Endothelial cell (in vitro differentiated cells): ENCODE data around the gene ZNF687. TPM values are rescaled to one million over a fixed set of nuclear protein-coding genes. Genes with fewer than 3 reads are reported as not detected.

Experiments
- DNase-seq: peaks from one replicate; pipeline ENCODE4 v3.0.0; 2021; ENCODE audit warnings: low spot score
- H3K27ac Mint-ChIP-seq: one replicate; pipeline ENCODE4 v1.8.0; 2021; ENCODE audit warnings: mixed read lengths, inconsistent platforms; ENCODE audit not compliant: unreplicated experiment
- H3K27me3 Mint-ChIP-seq: one replicate; pipeline ENCODE4 v1.8.0; 2021; ENCODE audit warnings: mild to moderate bottlenecking, moderate library complexity, mixed read lengths, inconsistent platforms; ENCODE audit not compliant: unreplicated experiment
- H3K36me3 Mint-ChIP-seq: one replicate; pipeline ENCODE4 v1.8.0; 2021; ENCODE audit warnings: mild to moderate bottlenecking, low read depth, mixed read lengths, inconsistent platforms; ENCODE audit not compliant: unreplicated experiment
- H3K4me1 Mint-ChIP-seq: one replicate; pipeline ENCODE4 v1.8.0; 2021; ENCODE audit warnings: mild to moderate bottlenecking, mixed read lengths, inconsistent platforms; ENCODE audit not compliant: unreplicated experiment
- H3K4me3 Mint-ChIP-seq: one replicate; pipeline ENCODE4 v1.8.0; 2021; ENCODE audit warnings: mild to moderate bottlenecking, mixed read lengths, inconsistent platforms; ENCODE audit not compliant: unreplicated experiment
- H3K9me3 Mint-ChIP-seq: one replicate; pipeline ENCODE4 v1.8.0; 2021; ENCODE audit warnings: mixed read lengths, inconsistent platforms; ENCODE audit not compliant: unreplicated experiment
- CTCF ChIP-seq: fragments of 200-600 bp; sonication (generic); IDR thresholded peaks from one replicate; pipeline ENCODE4 v1.5.0; 2021; ENCODE audit warnings: antibody characterized with exemption; ENCODE audit not compliant: unreplicated experiment
- total RNA-seq: library from RNA; stranded (reverse); fragmentation: NEBNext Ultra II Directional; extraction: Animal tissue kit (Norgen Biotek cat#: 25700); gene quantifications from one replicate; pipeline ENCODE4 v1.2.1, GENCODE V29; 2021; ENCODE audit not compliant: unreplicated experiment

Gene ZNF687
- total RNA-seq, 1 donor from 2014 or later, result 29.9 TPM

GRCh38 chr1:151277249-151277648 is 4.8 kb upstream of the ZNF687 start:
- H3K4me1 Mint-ChIP-seq, result peaks cover 4% of the 10 kb centered on the region

GRCh38 chr1:151281225-151281968 is 702 bp upstream of the ZNF687 start:
- peaks cover 17% of the 10 kb centered on the region for H3K4me1 Mint-ChIP-seq
- H3K36me3 Mint-ChIP-seq, result peaks cover 15% of the 10 kb centered on the region
- peak; percentile 56 for TF ChIP-seq CTCF
- no peaks in the 10 kb centered on the region for H3K9me3 Mint-ChIP-seq
- H3K27ac Mint-ChIP-seq, result peak overlapping the region; percentile 99
- H3K27me3 Mint-ChIP-seq, result peaks cover 17% of the 10 kb centered on the region
- H3K4me3 Mint-ChIP-seq, result peak overlapping the region; percentile 97
- peak; percentile 92 for DNase-seq

More at GRCh38 chr1:151277249-151277648, 4.8 kb upstream of the ZNF687 start:
- H3K4me3 Mint-ChIP-seq, result no peak overlapping the region
- DNase-seq, result no peak
- no peaks in the 10 kb centered on the region for H3K9me3 Mint-ChIP-seq
- H3K36me3 Mint-ChIP-seq, result peaks cover 12% of the 10 kb centered on the region
- no peak for TF ChIP-seq CTCF
- peaks cover 10% of the 10 kb centered on the region for H3K27me3 Mint-ChIP-seq
- no peak overlapping the region for H3K27ac Mint-ChIP-seq

- TF ChIP-seq CTCF, result no peak
- H3K27me3 Mint-ChIP-seq, result peaks cover 17% of the 10 kb centered on the region
- no peaks in the 10 kb centered on the region for H3K9me3 Mint-ChIP-seq
- peak; percentile 23 for DNase-seq
- H3K4me3 Mint-ChIP-seq, result peak overlapping the region; percentile 92
- H3K36me3 Mint-ChIP-seq, result peaks cover 15% of the 10 kb centered on the region
- H3K27ac Mint-ChIP-seq, result peak overlapping the region; percentile 82
- H3K4me1 Mint-ChIP-seq, result peaks cover 17% of the 10 kb centered on the region
These were observed 1.0 kb downstream of the ZNF687 start for GRCh38 chr1:151282883-151283725.

- no peak for TF ChIP-seq CTCF
- H3K4me3 Mint-ChIP-seq, result peak overlapping the region; percentile 70
- H3K27ac Mint-ChIP-seq, result peak overlapping the region; percentile 48
- no peaks in the 10 kb centered on the region for H3K9me3 Mint-ChIP-seq
- DNase-seq, result no peak
- peaks cover 17% of the 10 kb centered on the region for H3K4me1 Mint-ChIP-seq
- peaks cover 22% of the 10 kb centered on the region for H3K27me3 Mint-ChIP-seq
- H3K36me3 Mint-ChIP-seq, result peaks cover 23% of the 10 kb centered on the region
These were observed 2.0 kb downstream of the ZNF687 start for GRCh38 chr1:151284013-151284577.
